ENCODE results near the gene MIEF2. TPM values are rescaled to one million over a fixed set of nuclear protein-coding genes. Genes with fewer than 3 reads are reported as not detected.

MIEF2 gene, protein sequence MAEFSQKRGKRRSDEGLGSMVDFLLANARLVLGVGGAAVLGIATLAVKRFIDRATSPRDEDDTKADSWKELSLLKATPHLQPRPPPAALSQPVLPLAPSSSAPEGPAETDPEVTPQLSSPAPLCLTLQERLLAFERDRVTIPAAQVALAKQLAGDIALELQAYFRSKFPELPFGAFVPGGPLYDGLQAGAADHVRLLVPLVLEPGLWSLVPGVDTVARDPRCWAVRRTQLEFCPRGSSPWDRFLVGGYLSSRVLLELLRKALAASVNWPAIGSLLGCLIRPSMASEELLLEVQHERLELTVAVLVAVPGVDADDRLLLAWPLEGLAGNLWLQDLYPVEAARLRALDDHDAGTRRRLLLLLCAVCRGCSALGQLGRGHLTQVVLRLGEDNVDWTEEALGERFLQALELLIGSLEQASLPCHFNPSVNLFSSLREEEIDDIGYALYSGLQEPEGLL
- total RNA-seq: 6.8 and 9.4 TPM in 2 replicates

DNA sequence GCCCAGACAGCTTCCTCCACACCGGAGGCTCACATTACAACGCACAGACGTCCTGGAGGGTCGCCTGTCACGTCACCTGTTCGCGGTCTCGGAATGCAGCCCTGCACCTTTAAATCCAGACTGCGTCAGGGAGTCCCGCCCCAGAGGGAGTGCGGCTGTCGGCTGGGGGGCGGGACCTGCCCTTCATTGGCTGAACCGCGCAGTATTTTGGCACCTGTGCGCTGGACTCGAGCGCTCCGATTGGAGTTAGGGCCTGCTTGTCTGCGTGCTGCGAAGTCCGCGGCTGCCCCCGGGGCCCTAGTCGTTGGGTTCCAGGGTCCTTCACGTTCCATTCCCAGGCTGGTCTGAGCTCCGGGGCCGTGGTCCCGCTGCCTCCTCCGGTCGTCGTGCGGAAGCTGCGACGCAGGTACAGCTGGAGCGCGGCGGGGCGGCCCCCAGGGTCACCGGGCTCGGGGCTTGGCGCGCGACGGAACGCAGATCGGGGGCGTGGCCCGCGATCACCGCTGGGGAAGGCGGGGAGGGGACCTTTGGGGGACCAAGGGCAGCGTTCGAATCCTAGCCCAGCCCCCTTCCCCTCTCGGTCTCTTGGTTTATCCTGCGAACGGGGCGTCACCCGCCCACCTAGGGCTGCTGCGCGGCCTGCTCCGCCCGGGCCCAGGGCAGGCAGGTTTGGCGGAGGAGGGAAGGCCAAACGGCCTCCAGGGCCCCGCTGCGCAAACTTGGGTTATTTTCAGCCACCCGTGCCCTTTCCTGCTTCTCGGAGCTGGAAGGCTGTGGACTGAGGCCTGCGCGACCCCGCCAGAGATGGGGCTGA lies at the start of gene MIEF2:
Gene MIEF2, plus strand, starts transcription at position 331 of the 814 bp plus-strand sequence. CDS start 2,059 bp downstream, outside the sequence.

DNA sequence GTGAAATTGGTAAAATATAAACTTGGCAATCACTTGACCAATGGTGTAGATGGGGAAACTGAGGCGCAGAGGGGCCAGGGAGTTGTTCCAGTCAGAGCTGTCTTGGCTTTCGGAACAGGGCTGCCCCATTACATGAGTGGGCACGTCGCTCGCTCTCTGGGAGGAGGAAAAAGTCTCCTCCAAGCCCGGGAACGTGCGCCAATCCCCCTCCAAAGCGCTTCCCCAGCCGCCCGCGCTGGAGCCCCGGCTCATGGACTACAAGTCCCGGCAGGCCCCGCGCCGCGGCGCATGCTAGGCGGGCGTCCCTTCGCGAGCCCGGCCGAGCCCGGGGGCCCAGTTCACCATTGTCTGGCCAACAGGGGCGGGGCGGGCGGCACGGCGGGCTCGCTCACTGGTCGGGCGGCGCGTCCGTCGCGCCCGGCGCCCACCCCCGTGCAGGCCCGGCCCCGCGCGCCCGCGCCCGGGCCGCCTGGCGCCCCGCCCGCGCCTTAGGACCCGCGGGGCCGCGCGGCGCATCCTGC lies 35.3 kb upstream of the MIEF2 start, which contains the start of gene LLGL1:
Gene LLGL1, plus strand, starts transcription at position 515 of the 521 bp plus-strand sequence. CDS start 48 bp downstream, outside the sequence.

DNA sequence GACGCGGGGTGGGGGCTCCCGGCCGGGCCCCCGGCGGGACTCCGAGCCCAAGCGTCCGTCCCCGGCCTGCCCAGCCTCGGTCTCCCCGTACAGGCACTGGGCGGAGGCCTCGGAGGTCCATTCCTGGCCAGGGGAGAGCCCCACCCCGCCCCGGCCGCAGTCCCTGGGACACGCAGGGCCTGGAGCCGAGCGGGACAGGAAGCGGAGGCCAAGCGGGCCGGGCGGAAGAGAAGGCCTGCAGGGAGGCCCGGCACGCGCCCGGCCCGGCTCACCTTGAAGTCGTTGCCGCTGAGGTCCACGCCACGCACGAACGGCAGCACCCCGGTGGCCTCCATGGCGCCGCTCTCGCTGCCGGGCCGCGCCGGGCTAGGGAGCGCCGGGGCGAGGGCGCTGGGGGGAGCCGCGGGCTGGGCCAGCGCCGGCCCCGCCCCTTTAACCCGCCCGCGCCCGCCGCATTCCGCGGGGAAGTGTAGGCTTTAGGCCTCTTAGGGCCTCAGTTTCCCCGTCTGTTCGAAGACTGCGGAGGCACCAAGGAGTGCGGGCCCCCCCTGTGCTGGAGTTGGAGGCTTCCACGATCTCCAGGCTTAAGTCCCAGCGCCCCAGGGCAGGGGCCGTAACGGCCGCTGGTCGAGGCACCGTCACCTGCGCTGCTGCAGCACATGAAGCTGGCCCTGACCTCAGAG lies 2.0 kb upstream of the MIEF2 start, which contains the start of gene FLII:
Gene FLII, minus strand, starts transcription at position 383 of the 683 bp plus-strand sequence. Its CDS starts 48 bp downstream, at position 335.

DNA sequence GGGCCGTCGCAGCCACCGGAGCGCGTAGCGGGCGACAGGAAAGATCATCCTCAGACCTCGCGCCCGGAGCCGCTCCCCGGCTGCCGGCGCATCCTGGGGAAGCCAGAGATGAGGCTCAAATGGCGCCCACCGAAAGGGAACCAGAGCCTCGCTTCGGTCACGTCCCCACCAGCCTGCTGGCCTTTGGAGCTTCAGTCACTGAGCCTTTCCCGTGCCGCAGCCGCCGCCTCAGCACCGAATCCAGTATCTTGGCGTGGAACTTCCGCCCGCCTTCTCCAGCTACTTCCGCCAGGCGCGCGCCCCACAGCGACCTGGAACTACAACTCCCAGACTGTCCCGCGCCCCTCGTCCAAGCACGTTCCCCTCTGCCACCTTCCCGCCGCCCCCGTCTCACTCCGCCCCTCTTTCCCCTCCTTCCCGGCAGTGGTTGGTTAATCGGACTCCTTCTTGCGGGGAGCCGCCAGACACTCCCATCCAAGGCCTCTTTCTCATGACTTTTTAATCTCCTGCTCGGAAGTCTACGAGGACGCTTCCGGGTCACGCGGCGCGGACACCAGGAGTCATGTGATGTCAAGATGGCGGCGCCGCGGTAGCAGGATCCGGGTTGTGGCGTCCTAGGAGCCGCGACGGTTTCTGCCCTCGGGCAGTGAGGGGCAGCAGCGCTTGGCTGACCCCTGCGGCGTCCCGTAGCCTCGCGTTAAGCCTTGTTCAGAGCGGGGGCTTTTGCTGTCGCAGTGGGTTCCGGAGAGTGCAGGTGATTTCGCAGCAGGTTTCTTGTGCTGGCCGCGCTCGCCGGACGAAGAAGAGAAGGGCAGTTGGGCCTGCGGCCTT lies 54.5 kb downstream of the MIEF2 start, which contains the start of the genes SMCR8 and TOP3A:
Gene SMCR8, plus strand, starts transcription at position 563 of the 831 bp plus-strand sequence. CDS start 497 bp downstream, outside the sequence.
Gene TOP3A, minus strand, starts transcription at position 264 of the 831 bp plus-strand sequence. Its CDS starts 216 bp downstream, at position 48.

Other genes with a start within 250 kb of the MIEF2 start
- gene ATPAF2, start 221.5 kb upstream of the MIEF2 start, total RNA-seq: 15.5 and 15.8 TPM in 2 replicates
- 10.8 and 15.9 TPM in 2 replicates for gene GID4, start 221.3 kb upstream of the MIEF2 start, total RNA-seq
- gene DRG2, start 172.7 kb upstream of the MIEF2 start, total RNA-seq: 39.2 and 55.4 TPM in 2 replicates
- 0.38 and 1.6 TPM in 2 replicates for gene MYO15A, start 151.9 kb upstream of the MIEF2 start, total RNA-seq
- gene ALKBH5, start 76.8 kb upstream of the MIEF2 start, total RNA-seq: 77.3 and 88.1 TPM in 2 replicates
- 41.0 and 46.0 TPM in 2 replicates for gene LLGL1, start 35.0 kb upstream of the MIEF2 start, total RNA-seq
- 378 and 446 TPM in 2 replicates for gene FLII, start 1.9 kb upstream of the MIEF2 start, total RNA-seq
- gene TOP3A, start 54.3 kb downstream of the MIEF2 start, total RNA-seq: 22.4 and 22.8 TPM in 2 replicates
- 6.4 and 8.8 TPM in 2 replicates for gene SMCR8, start 54.6 kb downstream of the MIEF2 start, total RNA-seq
- gene SHMT1, start 102.9 kb downstream of the MIEF2 start, total RNA-seq: 17.9 and 47.7 TPM in 2 replicates
- 0.04 TPM in 1 of 2 replicates, not detected in the other for gene EVPLL, start 117.1 kb downstream of the MIEF2 start, total RNA-seq
- 1.8 and 2.0 TPM in 2 replicates for gene LGALS9C, start 216.1 kb downstream of the MIEF2 start, total RNA-seq